ENCODE measurements around the gene OR2Z1. TPM values are rescaled to one million over a fixed set of nuclear protein-coding genes. Genes with fewer than 3 reads are reported as not detected.

Gene OR2Z1
- total RNA-seq, 1 experiment from 2014 or later = not detected

- Mint-ChIP-seq H3K4me1 (ENCODE audit: low read depth, unreplicated experiment) (no peaks in the 10 kb centered on the region), H3K4me3 (ENCODE audit: unreplicated experiment) (no peak overlapping the region), H3K9me3 (ENCODE audit: unreplicated experiment) (peaks cover 42% of the 10 kb centered on the region), H3K27ac (ENCODE audit: unreplicated experiment) (no peak overlapping the region), H3K27me3 (ENCODE audit: insufficient read depth, unreplicated experiment) (peaks cover 12% of the 10 kb centered on the region), H3K36me3 (ENCODE audit: insufficient read depth, unreplicated experiment) (no peaks in the 10 kb centered on the region)
- no peaks in the 10 kb centered on the region for H3K9me3 ChIP-seq
- H3K4me1 ChIP-seq = no peaks in the 10 kb centered on the region
- H3K36me3 ChIP-seq (ENCODE audit: control insufficient read depth, insufficient read depth, low read length) = no peaks in the 10 kb centered on the region
- TF ChIP-seq, protein P1, sequence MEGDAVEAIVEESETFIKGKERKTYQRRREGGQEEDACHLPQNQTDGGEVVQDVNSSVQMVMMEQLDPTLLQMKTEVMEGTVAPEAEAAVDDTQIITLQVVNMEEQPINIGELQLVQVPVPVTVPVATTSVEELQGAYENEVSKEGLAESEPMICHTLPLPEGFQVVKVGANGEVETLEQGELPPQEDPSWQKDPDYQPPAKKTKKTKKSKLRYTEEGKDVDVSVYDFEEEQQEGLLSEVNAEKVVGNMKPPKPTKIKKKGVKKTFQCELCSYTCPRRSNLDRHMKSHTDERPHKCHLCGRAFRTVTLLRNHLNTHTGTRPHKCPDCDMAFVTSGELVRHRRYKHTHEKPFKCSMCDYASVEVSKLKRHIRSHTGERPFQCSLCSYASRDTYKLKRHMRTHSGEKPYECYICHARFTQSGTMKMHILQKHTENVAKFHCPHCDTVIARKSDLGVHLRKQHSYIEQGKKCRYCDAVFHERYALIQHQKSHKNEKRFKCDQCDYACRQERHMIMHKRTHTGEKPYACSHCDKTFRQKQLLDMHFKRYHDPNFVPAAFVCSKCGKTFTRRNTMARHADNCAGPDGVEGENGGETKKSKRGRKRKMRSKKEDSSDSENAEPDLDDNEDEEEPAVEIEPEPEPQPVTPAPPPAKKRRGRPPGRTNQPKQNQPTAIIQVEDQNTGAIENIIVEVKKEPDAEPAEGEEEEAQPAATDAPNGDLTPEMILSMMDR (IDR thresholded peaks at IDR 0.05; ENCODE audit: insufficient read depth in 1 of 2, low read depth in 1 of 2, low read length in 1 of 2, severe bottlenecking in 1 of 2, unreplicated experiment in 1 of 2) = no peak
- intact Hi-C loops (cut with micrococcal nuclease; ENCODE audit: unreplicated experiment) = no loop called here
- ChIA-PET POLR2A (no interaction called here), CTCF (no interaction called here)
- DNase-seq = no peak
- BruUV-seq (replicated peaks) = no TSS peak
- H3K27me3 ChIP-seq (replicated peaks; ENCODE audit: control insufficient read depth, insufficient read depth, low read length) = no peaks in the 10 kb centered on the region
- no peak overlapping the region for H3K4me3 ChIP-seq (ENCODE audit: low read depth, low read length)
These were observed 43.1 kb upstream of the OR2Z1 start for GRCh38 chr19:8678244-8678807.

DNA sequence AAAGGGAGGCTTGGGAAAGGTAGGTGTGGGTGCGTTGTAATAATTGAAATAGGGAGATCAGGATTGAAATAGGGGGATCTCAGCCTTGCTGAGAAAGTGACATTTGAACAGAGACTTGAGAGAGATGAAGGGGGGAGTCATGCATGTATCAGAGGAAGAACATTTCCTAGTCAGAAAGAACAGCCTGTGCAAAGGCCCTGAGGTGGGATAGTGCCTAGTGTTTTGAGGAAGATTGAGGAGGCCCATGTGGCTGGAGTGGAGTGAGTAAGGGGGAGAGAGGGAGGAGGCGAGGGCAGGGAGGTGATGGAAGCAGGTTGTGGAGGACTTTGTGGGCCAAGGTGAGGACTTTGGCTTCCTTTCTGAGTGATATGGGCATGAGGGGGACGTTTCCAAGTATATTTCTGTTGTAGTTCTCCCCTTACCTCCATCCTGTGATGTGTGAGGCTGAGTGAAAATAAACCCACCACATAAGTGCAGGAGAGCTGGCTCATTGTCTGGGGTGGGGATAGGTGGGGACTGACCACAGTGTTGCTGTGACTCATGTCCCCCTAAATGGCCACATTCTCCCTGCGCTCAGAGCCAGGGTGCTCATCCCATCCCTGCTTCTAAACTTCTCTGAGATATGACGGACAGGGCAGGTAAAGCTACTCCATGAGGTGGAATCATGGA is 40.6 kb upstream of the OR2Z1 start:
- no peak for DNase-seq
- Mint-ChIP-seq H3K4me1 (ENCODE audit: low read depth, unreplicated experiment) (no peaks in the 10 kb centered on the region), H3K36me3 (ENCODE audit: insufficient read depth, unreplicated experiment) (no peaks in the 10 kb centered on the region), H3K9me3 (ENCODE audit: unreplicated experiment) (peaks cover 37% of the 10 kb centered on the region), H3K27ac (ENCODE audit: unreplicated experiment) (no peak overlapping the region), H3K27me3 (ENCODE audit: insufficient read depth, unreplicated experiment) (peaks cover 11% of the 10 kb centered on the region), H3K4me3 (ENCODE audit: unreplicated experiment) (no peak overlapping the region)
- Histone ChIP-seq H3K27me3 (replicated peaks; ENCODE audit: control insufficient read depth, insufficient read depth, low read length) (no peaks in the 10 kb centered on the region), H3K36me3 (ENCODE audit: control insufficient read depth, insufficient read depth, low read length) (no peaks in the 10 kb centered on the region), H3K4me3 (ENCODE audit: low read depth, low read length) (no peak overlapping the region), H3K9me3 (no peaks in the 10 kb centered on the region), H3K4me1 (no peaks in the 10 kb centered on the region)
- no TSS peak for BruUV-seq (replicated peaks)
- ChIA-PET CTCF (no interaction called here), POLR2A (no interaction called here)
- intact Hi-C loops (cut with micrococcal nuclease; ENCODE audit: unreplicated experiment) = no loop called here
- TF ChIP-seq, protein P1 (IDR thresholded peaks at IDR 0.05; ENCODE audit: insufficient read depth in 1 of 2, low read depth in 1 of 2, low read length in 1 of 2, severe bottlenecking in 1 of 2, unreplicated experiment in 1 of 2) = no peak

- CTCF ChIA-PET = no interaction called here
- H3K4me1 Mint-ChIP-seq (ENCODE audit: low read depth, unreplicated experiment) = no peaks in the 10 kb centered on the region
- no peak for DNase-seq
- H3K9me3 Mint-ChIP-seq (ENCODE audit: unreplicated experiment) = peaks cover 32% of the 10 kb centered on the region
- BruUV-seq (replicated peaks) = no TSS peak
- no peak overlapping the region for H3K27ac Mint-ChIP-seq (ENCODE audit: unreplicated experiment)
- Histone ChIP-seq H3K36me3 (ENCODE audit: control insufficient read depth, insufficient read depth, low read length) (no peaks in the 10 kb centered on the region), H3K27me3 (replicated peaks; ENCODE audit: control insufficient read depth, insufficient read depth, low read length) (no peaks in the 10 kb centered on the region), H3K4me3 (ENCODE audit: low read depth, low read length) (no peak overlapping the region), H3K4me1 (no peaks in the 10 kb centered on the region), H3K9me3 (no peaks in the 10 kb centered on the region)
- TF ChIP-seq, protein P1 (IDR thresholded peaks at IDR 0.05; ENCODE audit: insufficient read depth in 1 of 2, low read depth in 1 of 2, low read length in 1 of 2, severe bottlenecking in 1 of 2, unreplicated experiment in 1 of 2) = no peak
- no peak overlapping the region for H3K4me3 Mint-ChIP-seq (ENCODE audit: unreplicated experiment)
- peaks cover 9% of the 10 kb centered on the region for H3K27me3 Mint-ChIP-seq (ENCODE audit: insufficient read depth, unreplicated experiment)
- intact Hi-C loops (cut with micrococcal nuclease; ENCODE audit: unreplicated experiment) = no loop called here
- POLR2A ChIA-PET = no interaction called here
- H3K36me3 Mint-ChIP-seq (ENCODE audit: insufficient read depth, unreplicated experiment) = no peaks in the 10 kb centered on the region
These were observed 39.9 kb upstream of the OR2Z1 start for GRCh38 chr19:8681345-8682029.
